ENCODE measurements around the gene KIF5A. TPM values are rescaled to one million over a fixed set of nuclear protein-coding genes. Genes with fewer than 3 reads are reported as not detected.

KIF5A gene
- total RNA-seq, 1 donor from 2014 or later: 0.14 TPM

DNA sequence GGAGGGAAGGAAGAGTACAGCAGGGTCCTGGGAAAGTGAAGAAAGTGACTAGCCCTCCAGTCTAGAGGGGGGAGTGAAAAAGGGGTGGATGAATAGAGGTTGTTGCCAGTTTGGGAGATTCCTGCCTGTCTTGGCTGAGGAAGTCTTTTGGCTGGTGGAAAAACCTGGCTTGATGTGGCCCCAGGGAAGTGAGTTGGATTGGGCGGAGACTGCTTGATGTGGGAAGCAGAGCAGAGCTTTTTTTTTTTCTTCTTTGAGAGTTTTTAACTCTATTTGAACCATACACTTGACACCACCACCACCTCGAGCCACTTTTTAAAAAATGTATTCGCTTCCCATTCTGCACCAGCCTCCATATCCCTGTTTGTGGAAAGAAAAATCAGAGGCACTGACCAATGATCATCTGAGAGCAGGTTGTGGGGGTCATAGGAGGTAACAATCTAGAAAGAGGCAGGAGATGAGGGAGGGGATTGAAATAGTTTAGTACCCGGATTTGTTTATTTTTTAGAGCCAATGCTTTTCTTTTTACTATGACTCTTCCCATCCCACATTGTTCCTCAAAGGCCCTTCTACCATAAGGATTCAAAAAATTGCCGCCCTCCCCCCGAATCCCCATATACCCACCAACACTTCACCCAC lies 54.1 kb downstream of the KIF5A start:
- no peaks in the 10 kb centered on the region for H3K9me3 ChIP-seq
- intact Hi-C loops (cut with DNase I): no loop called here
- no peaks in the 10 kb centered on the region for H3K27me3 ChIP-seq
- H3K4me1 ChIP-seq: peaks cover 16% of the 10 kb centered on the region
- H3K36me3 ChIP-seq: peaks cover 31% of the 10 kb centered on the region
- DNase-seq (no peak), ATAC-seq (peak; percentile 44)
- peak overlapping the region; percentile 58 for H3K4me3 ChIP-seq
- TF ChIP-seq, protein P1, sequence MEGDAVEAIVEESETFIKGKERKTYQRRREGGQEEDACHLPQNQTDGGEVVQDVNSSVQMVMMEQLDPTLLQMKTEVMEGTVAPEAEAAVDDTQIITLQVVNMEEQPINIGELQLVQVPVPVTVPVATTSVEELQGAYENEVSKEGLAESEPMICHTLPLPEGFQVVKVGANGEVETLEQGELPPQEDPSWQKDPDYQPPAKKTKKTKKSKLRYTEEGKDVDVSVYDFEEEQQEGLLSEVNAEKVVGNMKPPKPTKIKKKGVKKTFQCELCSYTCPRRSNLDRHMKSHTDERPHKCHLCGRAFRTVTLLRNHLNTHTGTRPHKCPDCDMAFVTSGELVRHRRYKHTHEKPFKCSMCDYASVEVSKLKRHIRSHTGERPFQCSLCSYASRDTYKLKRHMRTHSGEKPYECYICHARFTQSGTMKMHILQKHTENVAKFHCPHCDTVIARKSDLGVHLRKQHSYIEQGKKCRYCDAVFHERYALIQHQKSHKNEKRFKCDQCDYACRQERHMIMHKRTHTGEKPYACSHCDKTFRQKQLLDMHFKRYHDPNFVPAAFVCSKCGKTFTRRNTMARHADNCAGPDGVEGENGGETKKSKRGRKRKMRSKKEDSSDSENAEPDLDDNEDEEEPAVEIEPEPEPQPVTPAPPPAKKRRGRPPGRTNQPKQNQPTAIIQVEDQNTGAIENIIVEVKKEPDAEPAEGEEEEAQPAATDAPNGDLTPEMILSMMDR (IDR thresholded peaks at IDR 0.05): no peak
- peak overlapping the region; percentile 89 for H3K27ac ChIP-seq

DNA sequence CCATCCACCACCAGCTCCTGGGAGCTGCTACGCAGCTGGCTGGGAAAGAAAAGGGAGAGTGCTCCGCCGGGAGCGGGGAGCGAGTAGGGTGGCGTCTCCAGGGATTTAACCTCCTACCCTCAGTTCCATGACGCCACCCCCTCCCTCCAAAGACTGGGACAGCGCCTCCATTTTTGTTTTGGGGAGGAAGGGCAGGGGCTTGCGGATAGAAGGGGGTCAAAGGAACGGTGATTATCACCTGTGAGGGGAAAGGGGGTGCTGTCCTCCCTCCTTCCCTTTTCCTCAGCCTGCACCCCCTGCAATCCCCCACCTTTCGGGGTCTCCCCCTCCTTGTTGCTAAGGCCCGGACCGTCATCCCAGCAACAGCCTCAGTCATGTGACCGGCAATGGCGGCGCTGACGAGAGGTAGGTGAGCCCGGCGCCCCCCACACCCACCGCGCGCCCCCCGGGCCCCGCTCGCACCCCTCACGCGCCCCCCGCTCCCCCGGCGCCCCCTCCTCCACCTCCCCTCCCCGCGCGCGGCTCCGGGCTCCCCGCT lies 54.7 kb downstream of the KIF5A start, which contains the start of gene DTX3:
DTX3 (plus strand) TSS at position 371 of the 538 bp plus-strand sequence. CDS start 1,694 bp downstream, outside the sequence.
- intact Hi-C loops (cut with DNase I): no loop called here
- no peaks in the 10 kb centered on the region for H3K9me3 ChIP-seq
- H3K27ac ChIP-seq: peak within 1 kb of the TSS; percentile 89
- TF ChIP-seq, protein P1 (IDR thresholded peaks at IDR 0.05): no peak
- H3K36me3 ChIP-seq: peaks cover 30% of the 10 kb centered on the region
- no peaks in the 10 kb centered on the region for H3K27me3 ChIP-seq
- H3K4me3 ChIP-seq: peak within 1 kb of the TSS; percentile 58
- H3K4me1 ChIP-seq: peaks cover 16% of the 10 kb centered on the region
- DNase-seq (no peak), ATAC-seq (peak; percentile 49)

DNA sequence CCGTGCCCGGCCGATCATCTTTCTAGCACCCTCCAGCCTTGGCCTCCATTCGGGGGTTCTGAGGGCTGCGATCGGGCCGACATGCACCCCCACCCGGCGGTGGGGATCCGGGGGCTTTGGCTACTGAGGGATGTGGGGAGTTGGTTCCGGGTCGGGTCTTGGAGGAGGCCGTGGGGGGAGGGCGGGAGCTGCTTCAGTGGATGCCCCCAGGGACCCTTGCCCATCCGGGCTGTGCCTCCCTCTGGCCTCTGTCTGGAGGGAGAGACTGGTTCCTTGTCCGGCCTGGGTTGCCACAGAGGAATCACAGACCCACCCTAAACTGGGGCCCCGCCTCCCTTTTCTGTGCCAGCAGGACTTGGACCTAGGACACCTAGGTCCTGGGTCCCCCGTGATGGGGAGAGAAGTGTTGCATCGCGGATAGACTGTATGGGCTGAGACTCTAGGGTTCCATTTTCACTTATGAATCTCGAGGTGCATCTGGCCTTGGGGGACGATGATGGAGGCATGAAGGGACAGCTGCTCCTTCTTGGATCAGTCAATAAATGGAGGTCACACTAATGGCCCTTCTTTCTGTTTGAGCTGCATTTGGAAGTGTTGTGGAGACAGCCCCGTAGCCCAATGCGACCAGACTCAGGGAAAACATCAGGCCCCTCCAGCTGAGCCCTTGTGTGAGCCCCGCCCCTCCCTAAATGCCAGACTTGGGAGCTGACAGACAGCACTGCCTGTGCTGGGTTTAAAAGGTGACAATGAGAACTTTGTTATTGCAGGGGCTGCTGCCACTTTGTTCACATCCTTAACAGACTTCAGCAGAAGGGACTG lies 55.4 kb downstream of the KIF5A start:
- peaks cover 16% of the 10 kb centered on the region for H3K4me1 ChIP-seq
- H3K4me3 ChIP-seq: peak overlapping the region; percentile 58
- H3K36me3 ChIP-seq: peaks cover 23% of the 10 kb centered on the region
- TF ChIP-seq, protein P1 (IDR thresholded peaks at IDR 0.05): no peak
- intact Hi-C loops (cut with DNase I): no loop called here
- no peaks in the 10 kb centered on the region for H3K9me3 ChIP-seq
- DNase-seq (no peak), ATAC-seq (peak; percentile 32)
- H3K27ac ChIP-seq: peak overlapping the region; percentile 89
- no peaks in the 10 kb centered on the region for H3K27me3 ChIP-seq

DNA sequence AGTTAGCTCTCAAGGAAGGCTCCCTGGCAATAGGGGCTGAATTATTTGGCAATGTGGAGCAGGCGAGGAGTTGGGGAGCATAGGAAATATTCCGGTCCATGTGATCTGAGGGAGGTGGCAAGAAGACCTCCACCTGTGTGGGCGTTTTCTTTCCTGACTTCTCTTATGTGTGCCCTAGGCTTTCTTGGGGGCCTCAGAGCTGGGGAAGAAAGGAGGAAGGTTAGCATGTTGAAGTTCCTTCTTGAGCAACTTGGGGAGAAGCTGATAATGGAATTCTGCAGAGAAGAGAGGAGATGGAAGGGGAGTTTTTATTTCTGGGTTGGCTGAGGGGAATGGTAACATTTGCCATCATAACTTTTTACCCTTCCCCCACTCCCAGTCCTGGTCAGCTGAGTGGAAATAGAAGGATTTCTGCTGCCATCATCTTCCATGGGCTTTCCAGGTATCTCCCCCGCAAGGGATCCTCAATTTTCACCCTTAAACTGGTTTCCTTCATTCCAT lies 56.0 kb downstream of the KIF5A start:
- H3K4me1 ChIP-seq: peaks cover 19% of the 10 kb centered on the region
- ATAC-seq (no peak), DNase-seq (no peak)
- TF ChIP-seq, protein P1 (IDR thresholded peaks at IDR 0.05): no peak
- H3K9me3 ChIP-seq: no peaks in the 10 kb centered on the region
- H3K27ac ChIP-seq: no peak overlapping the region
- H3K27me3 ChIP-seq: no peaks in the 10 kb centered on the region
- peak overlapping the region; percentile 58 for H3K4me3 ChIP-seq
- intact Hi-C loops (cut with DNase I): no loop called here
- peaks cover 17% of the 10 kb centered on the region for H3K36me3 ChIP-seq

DNA sequence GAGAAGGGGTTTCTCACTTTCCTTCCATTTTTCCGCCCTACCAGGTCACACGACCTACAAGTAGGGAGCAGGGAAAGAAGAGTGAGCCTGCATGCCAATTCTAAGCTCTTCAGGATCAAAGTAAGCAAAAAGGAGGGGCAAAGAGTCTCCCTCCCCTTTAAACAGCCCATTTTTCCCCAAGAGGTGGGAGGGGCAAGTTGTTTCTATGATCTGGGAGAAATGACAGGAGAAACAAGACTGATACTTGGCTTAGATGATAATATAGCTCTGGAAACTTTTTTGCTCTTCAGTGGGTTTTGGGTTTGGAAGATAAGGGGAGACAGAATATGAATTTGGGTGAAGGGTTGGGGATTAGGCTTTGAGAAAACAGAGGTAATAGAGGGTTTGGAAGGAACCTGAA lies 56.6 kb downstream of the KIF5A start:
- intact Hi-C loops (cut with DNase I): no loop called here
- Histone ChIP-seq H3K4me1 (peaks cover 21% of the 10 kb centered on the region), H3K9me3 (no peaks in the 10 kb centered on the region), H3K4me3 (no peak overlapping the region), H3K36me3 (peaks cover 11% of the 10 kb centered on the region), H3K27me3 (no peaks in the 10 kb centered on the region), H3K27ac (no peak overlapping the region)
- no peak for ATAC-seq
- no peak for DNase-seq
- TF ChIP-seq, protein P1 (IDR thresholded peaks at IDR 0.05): no peak

Measured in upper lobe of right lung (tissue), 1 donor.